Keratinocyte (primary cell): Measurements from ENCODE around the gene RASD1. TPM values are rescaled to one million over a fixed set of nuclear protein-coding genes. Genes with fewer than 3 reads are reported as not detected.

ENCODE experiments used
- DNase-seq: peaks from one replicate; pipeline ENCODE4 v3.0.0-alpha.2; 2011; ENCODE audit warnings: low read depth, missing footprints, low spot score
- FAIRE-seq: peaks from 2 replicates; lab custom pipeline; 2011; peaks lifted over from hg19 to GRCh38; lab: Jason Lieb, UNC
- H2AFZ ChIP-seq: 2 replicates; pipeline ENCODE4 v1.6.0; 2012; ENCODE audit warnings: low read length, control low read depth, inconsistent platforms; ENCODE audit not compliant: control insufficient read depth
- H3K27ac ChIP-seq: 2 replicates; pipeline ENCODE4 v1.5.1; 2011; ENCODE audit warnings: low read length; ENCODE audit not compliant: control insufficient read depth, insufficient read depth
- H3K27me3 ChIP-seq: 3 replicates; pipeline ENCODE4 v1.6.0; 2011; ENCODE audit warnings: low read length; ENCODE audit not compliant: control insufficient read depth, insufficient read depth; ENCODE audit errors: extremely low read depth
- H3K36me3 ChIP-seq, 2 experiments: 2 replicates in 1 of 2; 3 replicates in 1 of 2; pipeline ENCODE4 v1.5.1; 2011; ENCODE audit warnings: low read length in 2 of 2, mild to moderate bottlenecking in 1 of 2; ENCODE audit not compliant: control insufficient read depth in 2 of 2, insufficient read depth in 2 of 2; ENCODE audit errors: extremely low read depth in 1 of 2
- H3K4me1 ChIP-seq: 3 replicates; pipeline ENCODE4 v1.5.1; 2011; ENCODE audit warnings: low read length; ENCODE audit not compliant: control insufficient read depth, insufficient read depth; ENCODE audit errors: extremely low read depth
- H3K4me2 ChIP-seq: 3 replicates; pipeline ENCODE4 v1.6.0; 2011; ENCODE audit warnings: low read depth, low read length; ENCODE audit not compliant: control insufficient read depth, insufficient read depth; ENCODE audit errors: extremely low read depth
- H3K4me3 ChIP-seq, 3 experiments: fragments of 200-600 bp in 1 of 3; sonication (generic) in 1 of 3; 2 replicates in 2 of 3; 3 replicates in 1 of 3; pipeline ENCODE4 v1.5.1; 2011 to 2016; ENCODE audit warnings: low read length in 3 of 3, mild to moderate bottlenecking in 3 of 3, control low read depth in 2 of 3, inconsistent platforms in 1 of 3, low read depth in 1 of 3, mixed read lengths in 1 of 3, mixed run types in 1 of 3, moderate library complexity in 1 of 3; ENCODE audit not compliant: control insufficient read depth in 2 of 3, insufficient read depth in 2 of 3; ENCODE audit errors: extremely low read depth in 1 of 3
- H3K79me2 ChIP-seq: 2 replicates; pipeline ENCODE4 v1.6.0; 2012; ENCODE audit warnings: low read length; ENCODE audit not compliant: control insufficient read depth, insufficient read depth
- H3K9ac ChIP-seq: 3 replicates; pipeline ENCODE4 v1.6.0; 2011; ENCODE audit warnings: low read length; ENCODE audit not compliant: control insufficient read depth, insufficient read depth; ENCODE audit errors: extremely low read depth
- H3K9me1 ChIP-seq: 3 replicates; pipeline ENCODE4 v1.6.0; 2011; ENCODE audit warnings: low read length; ENCODE audit not compliant: control insufficient read depth, insufficient read depth; ENCODE audit errors: extremely low read depth
- H3K9me3 ChIP-seq: 2 replicates; pipeline ENCODE4 v1.5.1; 2012; ENCODE audit warnings: low read depth, low read length; ENCODE audit not compliant: control insufficient read depth
- H4K20me1 ChIP-seq: 3 replicates; pipeline ENCODE4 v1.6.0; 2011; ENCODE audit warnings: low read length; ENCODE audit not compliant: control insufficient read depth, insufficient read depth; ENCODE audit errors: extremely low read depth
- CTCF ChIP-seq, 3 experiments: IDR thresholded peaks in 1 of 3; conservative IDR thresholded peaks in 1 of 3; optimal IDR thresholded peaks in 1 of 3; 2 replicates in 2 of 3; 3 replicates in 1 of 3; pipeline versions ENCODE3 to v1.5.1; 2011; ENCODE audit warnings: low read length in 3 of 3, mild to moderate bottlenecking in 3 of 3, moderate library complexity in 2 of 3, control low read depth in 1 of 3, inconsistent platforms in 1 of 3; ENCODE audit not compliant: insufficient read depth in 2 of 3; ENCODE audit errors: extremely low read depth in 1 of 3
- EZH2 ChIP-seq: IDR thresholded peaks from one replicate; pipeline ENCODE4 v1.6.1; 2012; ENCODE audit warnings: inconsistent platforms, mild to moderate bottlenecking, low read length, moderate library complexity
- dilution Hi-C: fragments of 300-500 bp; cut with MboI; formaldehyde crosslinking; loops from one replicate; pipeline ENCODE4 v1.7.0; 2020; ENCODE audit warnings: low sequenced_read_pairs; ENCODE audit not compliant: extremely low pct_ligation_motif_present
- polyA plus RNA-seq, 5 experiments: library from polyadenylated mRNA; depleted of rRNA in 3 of 5; stranded (reverse) in 3 of 5; stranded (forward) in 1 of 5; unstranded in 1 of 5; fragments of >200 nt; gene quantifications; 1 replicate in 1 of 5; 2 replicates in 3 of 5; 3 replicates in 1 of 5; pipeline versions ENCODE4 v1.2.1 to v1.2.3, GENCODE V29; 2011 to 2012; ENCODE audit warnings: missing spikeins in 2 of 5, low read depth in 1 of 5, low replicate concordance in 1 of 5

Gene RASD1
- polyA plus RNA-seq, 1 donor (not counting 4 experiments of a cell fraction or from before 2014, with no cell fraction given) = 0.20 TPM

DNA sequence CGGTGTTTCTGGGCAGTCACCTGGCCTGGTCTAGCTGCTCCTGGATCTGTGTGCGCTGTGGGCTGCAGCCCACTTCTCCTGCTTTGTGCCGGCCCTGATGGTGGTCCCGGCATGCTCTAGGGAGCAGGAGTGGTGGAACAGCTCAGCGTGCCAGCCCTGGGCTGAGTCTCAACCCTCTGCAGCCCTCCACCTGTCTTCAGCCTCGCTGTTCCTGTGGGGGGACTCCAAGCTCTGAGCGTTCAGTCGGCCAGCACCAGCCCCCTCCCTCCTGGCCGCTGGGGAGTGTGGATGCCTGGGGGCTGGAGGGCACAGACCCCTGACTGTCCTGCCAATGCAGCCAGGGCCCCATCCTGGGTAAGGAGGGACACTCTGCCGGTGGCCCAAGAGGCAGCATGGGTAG lies 23.7 kb upstream of the RASD1 start:
- no peak for FAIRE-seq
- Histone ChIP-seq H3K27ac (no peak overlapping the region), H3K36me3 (no peaks in the 10 kb centered on the region), H3K9ac (no peak overlapping the region), H3K4me2 (no peak overlapping the region), H3K9me3 (no peaks in the 10 kb centered on the region), H2AFZ (no peak overlapping the region), H3K27me3 (peaks cover 27% of the 10 kb centered on the region), H3K79me2 (no peaks in the 10 kb centered on the region), H3K4me1 (no peaks in the 10 kb centered on the region), H3K9me1 (no peaks in the 10 kb centered on the region), H4K20me1 (peaks cover 14% of the 10 kb centered on the region), H3K4me3 (no peak overlapping the region)
- TF ChIP-seq EZH2 (no peak), CTCF (optimal IDR thresholded peaks at IDR 0.05 in 1 of 3, IDR thresholded peaks at IDR 0.05 in 1 of 3, conservative IDR thresholded peaks at IDR 0.05 in 1 of 3; ENCODE audit: extremely low read depth in 1 of 3, insufficient read depth in 2 of 3, low read length in 3 of 3) (no peak)
- DNase-seq = no peak
- dilution Hi-C loops = no loop called here

GRCh38 chr17:17518951-17519350 lies 22.8 kb upstream of the RASD1 start:
- FAIRE-seq (no peak), DNase-seq (no peak)
- Histone ChIP-seq H3K4me3 (no peak overlapping the region), H3K4me1 (no peaks in the 10 kb centered on the region), H3K9ac (no peak overlapping the region), H2AFZ (no peak overlapping the region), H3K27ac (no peak overlapping the region), H3K9me3 (no peaks in the 10 kb centered on the region), H3K79me2 (no peaks in the 10 kb centered on the region), H3K9me1 (no peaks in the 10 kb centered on the region), H3K36me3 (no peaks in the 10 kb centered on the region), H3K27me3 (peaks cover 37% of the 10 kb centered on the region), H3K4me2 (no peak overlapping the region), H4K20me1 (peaks cover 16% of the 10 kb centered on the region)
- TF ChIP-seq CTCF (optimal IDR thresholded peaks at IDR 0.05 in 1 of 3, IDR thresholded peaks at IDR 0.05 in 1 of 3, conservative IDR thresholded peaks at IDR 0.05 in 1 of 3; ENCODE audit: extremely low read depth in 1 of 3, insufficient read depth in 2 of 3, low read length in 3 of 3) = no peak
- TF ChIP-seq EZH2 = no peak
- dilution Hi-C loops = no loop called here
